Raji (cell line): ENCODE data around the gene AARS1.

Experiments
- POLR2A ChIP-seq: IDR thresholded peaks from 2 replicates; pipeline ENCODE4 v1.6.1; 2011; ENCODE audit warnings: low read depth, low read length, control low read depth; ENCODE audit not compliant: insufficient read depth

The AARS1 gene

DNA sequence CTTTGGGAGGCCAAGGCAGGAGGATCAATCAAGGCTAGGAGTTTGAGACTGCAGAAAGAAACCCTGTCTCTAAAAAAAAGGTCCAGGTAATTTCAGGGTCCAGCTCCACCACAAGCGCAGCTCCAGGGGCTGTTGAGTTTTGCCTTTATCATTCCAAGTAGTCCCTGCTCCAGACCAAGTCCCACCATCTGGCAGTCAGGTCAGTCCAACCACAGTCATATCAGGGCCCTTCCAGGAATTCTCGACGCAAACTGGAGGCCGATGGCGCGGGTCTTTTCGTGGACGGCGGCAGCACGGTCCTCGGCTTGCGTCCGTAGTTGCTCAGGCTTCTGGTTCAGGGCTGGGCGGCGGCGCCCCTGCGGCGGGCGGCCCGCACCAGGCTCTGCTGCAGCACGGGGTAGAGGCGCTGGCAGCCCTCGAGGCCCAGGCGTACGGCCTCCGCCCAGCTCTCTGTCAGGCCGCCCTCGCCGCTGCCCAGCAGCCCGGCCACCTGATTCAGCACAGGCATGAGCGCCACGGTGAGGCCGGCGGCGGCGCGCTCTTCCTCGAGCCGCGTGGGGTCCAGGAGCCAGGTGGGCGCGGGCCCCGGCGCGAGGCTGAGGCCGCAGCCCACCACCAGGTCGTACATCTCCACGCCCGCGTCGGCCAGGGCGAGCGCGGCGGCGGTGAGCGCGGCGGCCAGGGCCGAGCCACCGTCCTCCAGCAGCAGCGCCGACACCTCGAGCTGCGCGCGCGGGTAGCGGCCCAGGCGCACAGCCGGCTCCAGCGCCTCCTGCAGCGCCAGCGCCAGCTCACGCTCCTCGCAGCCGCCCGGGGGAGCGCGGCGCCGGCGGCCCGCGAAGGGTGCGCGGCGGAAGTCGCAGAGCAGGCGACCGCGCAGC is 38.3 kb downstream of the AARS1 start:
- no peak for TF ChIP-seq POLR2A
